ENCODE data around the gene IL31RA.

Gene IL31RA

DNA sequence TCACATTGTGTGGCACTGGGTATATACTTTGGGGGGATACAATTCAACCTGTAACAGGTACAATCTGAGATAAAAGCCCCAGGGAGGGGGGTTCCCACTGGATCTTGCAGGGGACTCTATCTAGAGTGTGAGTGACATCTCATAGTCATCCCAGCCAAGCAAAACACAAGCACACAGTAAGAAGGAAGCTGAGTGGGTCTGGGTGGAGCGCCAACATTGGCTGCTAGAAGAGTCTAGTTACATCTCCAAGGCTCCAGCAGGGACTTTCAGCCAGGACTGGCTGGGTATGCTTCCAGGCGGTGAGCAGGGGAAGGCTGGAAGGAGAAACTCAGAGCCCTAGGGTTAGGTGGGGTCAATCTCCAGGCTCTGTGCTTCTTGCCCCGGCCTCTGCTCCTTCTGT is 53.0 kb downstream of the IL31RA start:
- no peak for DNase-seq

GRCh38 chr5:55905251-55905650 is 54.1 kb downstream of the IL31RA start:
- DNase-seq = no peak

DNA sequence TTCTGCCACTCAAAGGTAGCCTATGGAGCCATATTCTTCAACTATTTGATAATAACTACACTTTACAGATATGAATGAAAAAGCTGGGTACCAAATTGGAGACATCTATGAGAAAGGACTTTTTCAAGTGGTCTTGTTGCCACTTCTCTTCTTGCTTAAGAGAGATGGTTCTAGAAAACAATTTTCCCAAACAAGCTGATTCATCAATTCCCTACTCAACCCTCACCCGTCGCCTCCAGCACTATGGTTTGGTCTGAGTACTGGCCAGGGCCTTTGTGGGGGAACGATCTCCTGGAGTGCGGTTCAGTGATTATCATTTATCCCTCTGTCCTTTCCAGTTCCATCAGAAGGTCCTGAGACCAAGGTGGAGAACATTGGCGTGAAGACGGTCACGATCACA is 56.8 kb downstream of the IL31RA start:
- DNase-seq = no peak

DNA sequence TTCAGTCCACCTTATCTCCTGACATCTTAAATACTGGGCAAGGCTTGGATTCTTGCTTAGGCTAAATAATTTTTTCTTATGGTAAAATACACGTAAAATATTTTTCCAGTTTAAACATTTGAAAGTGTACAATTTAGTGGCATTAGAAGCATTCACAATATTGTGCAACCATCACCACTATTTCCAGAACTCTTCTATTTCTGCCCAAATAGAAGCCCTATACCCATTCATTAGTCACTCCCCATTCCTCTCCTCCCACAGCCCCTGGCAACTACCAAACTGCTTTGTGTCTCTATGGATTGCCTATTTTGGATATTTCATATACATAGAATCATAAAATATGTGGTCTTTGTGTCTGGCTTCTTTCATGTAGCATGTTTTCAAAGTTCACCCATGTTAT is 57.6 kb downstream of the IL31RA start:
- DNase-seq = no peak

DNA sequence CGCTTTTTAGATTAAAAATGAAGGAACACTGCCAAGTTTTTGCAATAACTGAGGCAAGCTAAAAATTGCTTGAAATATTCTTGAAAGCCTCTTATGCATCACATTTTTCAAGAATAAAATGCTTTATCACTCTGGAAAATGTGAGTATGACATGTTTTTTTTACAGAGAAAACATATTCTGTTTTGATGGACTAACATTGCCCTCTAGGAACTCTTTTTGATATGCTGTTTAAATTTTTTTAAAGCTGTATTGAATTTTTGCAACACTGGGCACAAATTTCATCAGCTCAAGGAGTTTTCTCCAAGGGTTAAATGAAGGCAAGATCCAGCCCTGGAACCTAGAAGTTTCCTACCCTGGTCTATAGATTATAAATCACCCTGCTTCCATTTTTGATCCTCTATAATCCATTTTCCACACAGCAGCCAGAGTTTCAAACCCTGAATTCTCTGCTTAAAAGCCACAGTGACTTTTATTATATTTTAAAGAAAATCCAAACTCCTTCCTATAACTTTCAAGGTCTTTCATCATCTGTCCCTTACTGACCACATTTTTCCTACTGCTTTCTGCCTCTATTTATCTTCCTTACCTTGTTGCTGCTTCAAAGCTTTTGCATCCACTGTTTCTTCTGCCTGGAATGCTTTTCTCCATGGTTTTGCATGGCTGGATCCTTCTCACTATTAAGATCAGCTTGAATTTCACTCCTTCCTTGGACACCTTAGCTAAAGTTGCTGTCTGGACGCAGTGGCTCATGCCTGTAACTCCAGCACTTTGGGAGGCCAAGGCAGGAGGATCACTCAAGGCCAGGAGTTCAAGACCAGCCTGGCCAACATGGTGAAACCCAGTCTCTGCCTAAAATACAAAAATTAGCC is 60.9 kb downstream of the IL31RA start:
- no peak for DNase-seq

DNA sequence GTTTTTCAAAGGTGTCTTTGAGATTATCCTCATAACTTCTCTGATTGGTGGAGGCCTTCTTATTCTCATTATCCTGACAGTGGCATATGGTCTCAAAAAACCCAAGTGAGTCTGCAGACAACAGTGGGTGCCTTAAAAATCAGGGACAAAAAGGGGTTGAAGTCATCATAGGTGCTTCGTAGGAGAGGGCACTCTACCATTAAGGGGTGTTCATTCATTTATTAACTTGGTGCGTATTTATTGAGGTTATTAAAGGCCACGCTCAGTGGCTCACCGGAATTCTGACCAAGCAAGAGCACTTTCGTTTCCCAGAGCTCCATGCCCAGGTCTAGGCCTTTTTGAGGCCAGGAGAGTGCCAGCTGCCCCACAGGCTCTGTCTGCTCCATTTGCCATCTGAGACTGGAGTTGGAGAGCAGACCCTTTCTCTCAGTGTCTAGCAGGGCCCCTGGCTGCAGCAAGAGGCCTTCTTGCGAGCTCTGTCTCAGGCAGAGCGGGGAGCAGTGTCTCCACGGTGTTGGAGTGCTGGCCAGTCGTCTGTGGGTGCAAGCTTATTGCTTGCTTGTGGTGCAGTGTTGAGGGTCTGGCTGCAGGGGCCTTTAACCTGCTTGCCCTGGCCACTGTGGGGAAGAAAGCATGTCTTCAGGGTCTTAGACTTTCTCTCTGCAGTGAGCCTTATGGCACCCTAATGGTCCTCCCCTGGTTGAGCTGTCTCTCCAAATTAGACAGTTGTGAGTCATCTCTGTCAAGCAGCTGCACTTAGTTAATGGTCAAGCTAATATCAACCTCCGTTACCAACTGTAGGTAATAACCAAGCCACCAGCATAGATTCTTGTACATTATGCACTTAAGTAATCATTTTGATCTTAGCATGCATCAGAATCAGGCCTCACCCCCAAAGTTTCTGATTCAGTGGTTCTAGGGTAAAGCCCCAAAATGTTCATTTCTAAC is 62.6 kb downstream of the IL31RA start:
- DNase-seq = no peak

DNA sequence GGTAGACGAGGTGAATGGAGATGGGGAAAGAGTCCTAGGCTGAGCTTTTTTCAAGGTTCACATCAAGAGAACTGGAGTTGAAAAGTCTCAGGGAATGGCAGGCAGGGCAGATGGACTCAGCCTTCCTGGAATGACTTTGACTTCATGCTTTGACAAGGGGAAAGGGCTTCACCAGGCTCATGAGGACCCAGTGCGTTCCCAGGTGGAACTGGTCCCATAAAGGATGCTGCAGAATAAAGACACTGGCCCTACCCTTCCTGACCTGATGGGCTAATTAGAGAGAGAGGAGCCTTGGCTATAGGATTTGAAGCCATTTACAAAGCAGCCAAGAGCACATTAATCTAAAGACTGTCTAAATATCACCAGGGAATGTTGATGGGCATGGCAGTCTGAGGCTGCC is 63.8 kb downstream of the IL31RA start:
- DNase-seq = no peak

DNA sequence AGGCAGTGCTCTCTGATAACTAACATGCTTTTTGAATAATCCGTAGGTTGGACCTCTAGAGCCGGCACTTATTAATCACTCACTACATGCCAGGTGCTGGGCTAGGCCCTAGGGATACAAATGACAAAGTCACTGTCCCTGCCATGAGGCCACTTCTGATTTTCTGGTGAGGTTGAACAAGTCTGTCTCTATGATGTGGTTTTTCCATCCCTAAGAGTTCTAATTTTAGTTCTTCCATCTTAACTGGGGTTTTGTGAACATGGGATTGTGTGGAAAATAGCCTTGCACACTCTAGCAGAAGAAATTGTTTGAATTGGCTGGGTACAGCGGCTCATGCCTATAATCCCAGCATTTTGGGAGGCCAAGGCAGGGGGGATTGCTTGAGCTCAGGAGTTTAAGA is 64.6 kb downstream of the IL31RA start:
- DNase-seq = no peak

GRCh38 chr5:55916986-55917385 is 65.8 kb downstream of the IL31RA start:
- no peak for DNase-seq

GRCh38 chr5:55917402-55918086 is 66.4 kb downstream of the IL31RA start:
- no peak for DNase-seq

DNA sequence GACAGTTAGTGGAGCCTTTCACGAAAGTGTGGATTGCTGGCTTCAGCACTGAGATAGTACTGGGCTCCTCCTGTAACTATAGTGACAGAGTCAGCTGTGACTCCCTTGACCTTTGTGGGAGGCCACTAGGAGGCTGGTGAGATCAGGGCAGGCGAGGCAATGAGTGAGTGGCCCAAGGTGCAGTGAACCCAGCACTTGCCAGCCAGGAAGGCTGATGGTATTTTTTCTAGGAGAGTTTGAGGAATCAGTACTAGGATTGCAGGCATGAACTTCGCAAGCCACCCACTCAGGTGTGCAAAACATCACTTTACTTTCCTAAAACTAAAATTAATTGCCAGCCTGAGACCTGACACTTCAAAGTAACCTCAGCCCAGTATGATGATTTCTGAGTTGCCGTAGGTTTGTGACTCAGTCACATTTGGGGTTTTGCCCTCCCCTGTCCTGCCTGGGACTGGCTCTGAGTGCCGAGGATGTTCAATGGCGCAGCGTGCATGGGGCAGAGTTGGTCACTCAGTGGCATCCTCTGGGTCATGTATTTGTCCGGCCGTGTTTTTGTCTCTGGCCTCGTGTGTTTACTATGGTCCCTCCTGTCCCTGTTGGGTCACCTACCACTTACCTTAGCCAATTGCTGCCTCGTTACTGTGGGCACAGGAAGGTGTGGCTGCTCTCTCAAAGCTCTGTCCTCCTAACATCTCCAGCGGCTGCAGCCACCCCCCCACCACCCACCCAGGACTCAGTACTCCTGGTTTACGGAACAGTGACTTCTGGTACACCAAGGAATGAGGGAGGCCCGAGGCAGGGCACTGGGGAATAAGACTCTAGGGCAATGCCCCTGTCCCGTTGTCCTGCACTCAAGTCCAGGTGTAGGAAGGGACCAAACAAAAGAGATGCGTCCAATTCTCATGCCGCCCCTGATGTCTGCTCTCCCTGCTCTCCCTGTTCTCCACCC is 67.2 kb downstream of the IL31RA start:
- DNase-seq = no peak

GRCh38 chr5:55919625-55920024 is 68.5 kb downstream of the IL31RA start:
- no peak for DNase-seq

GRCh38 chr5:55920784-55921183 is 69.6 kb downstream of the IL31RA start:
- no peak for DNase-seq

GRCh38 chr5:55921617-55922016 is 70.5 kb downstream of the IL31RA start:
- no peak for DNase-seq

GRCh38 chr5:55923177-55923771 is 72.1 kb downstream of the IL31RA start:
- no peak for DNase-seq

GRCh38 chr5:55923865-55924500 is 72.8 kb downstream of the IL31RA start:
- no peak for DNase-seq

DNA sequence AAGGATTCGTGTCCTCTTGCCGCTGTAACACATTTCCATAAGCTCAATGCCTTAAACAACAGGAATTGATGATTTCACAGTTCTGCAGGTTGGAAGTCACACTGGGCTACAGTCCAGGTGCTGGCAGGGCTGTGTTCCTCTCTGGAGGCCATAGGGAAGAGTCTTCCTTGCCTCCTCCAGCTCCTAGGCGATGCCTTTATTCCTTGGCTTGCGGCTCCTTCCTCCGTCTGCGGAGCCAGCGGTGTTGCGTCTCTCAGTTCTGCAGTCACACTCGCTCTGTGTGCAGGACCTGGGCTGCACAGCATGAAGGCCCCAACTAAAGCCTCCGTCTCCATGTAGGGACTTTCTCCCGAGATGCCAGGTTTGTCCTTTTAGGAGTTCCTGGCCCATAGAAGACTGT is 73.6 kb downstream of the IL31RA start:
- DNase-seq = no peak

DNA sequence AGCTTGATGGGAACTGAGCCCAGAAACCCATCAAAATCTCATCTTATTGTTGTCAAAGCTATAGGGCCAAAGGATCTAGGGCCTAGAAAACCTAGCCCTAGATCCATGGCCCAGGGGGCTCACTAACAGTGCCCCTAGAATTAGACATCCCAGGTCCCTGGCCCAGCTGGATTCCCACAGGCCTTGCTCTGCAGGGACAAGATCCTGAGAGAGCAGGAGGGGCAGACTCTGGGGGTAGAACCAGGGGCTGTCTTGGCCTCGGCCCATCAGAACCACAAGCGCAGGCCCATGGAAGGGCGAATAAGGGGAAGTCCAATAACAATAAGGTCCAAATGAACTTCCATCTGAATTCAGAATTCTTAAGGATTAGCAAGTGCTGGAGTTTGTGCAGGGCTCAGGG is 74.0 kb downstream of the IL31RA start:
- no peak for DNase-seq

DNA sequence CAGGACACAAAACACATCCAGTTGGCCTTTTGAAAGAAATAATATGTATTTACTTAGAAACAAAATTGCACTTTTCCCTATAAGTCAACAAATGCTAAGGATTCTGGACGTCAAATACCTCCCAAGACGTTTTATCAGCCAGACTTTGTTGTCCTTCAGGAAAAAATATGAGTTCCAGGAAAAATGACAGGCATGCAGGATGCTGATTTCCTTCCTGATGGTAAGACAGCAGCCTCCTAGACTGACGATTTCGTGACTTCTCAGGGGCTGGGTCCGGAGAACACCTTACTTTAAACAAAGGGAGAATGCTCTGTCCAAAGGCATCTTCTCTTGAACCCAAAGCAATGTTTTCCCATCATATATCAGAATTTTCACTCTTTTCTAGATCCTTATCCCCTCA is 74.6 kb downstream of the IL31RA start:
- no peak for DNase-seq

GRCh38 chr5:55926476-55926875 is 75.3 kb downstream of the IL31RA start:
- no peak for DNase-seq
